NCI-H2107 treated with DMSO at 0.1 percent for 48 hours (cell line): ENCODE data around the gene KCND3.

Experiments used
- DNase-seq: peaks from one replicate; lab custom pipeline; 2025; ENCODE audit not compliant: unreplicated experiment; lab: John Stamatoyannopoulos, UW

The KCND3 gene

GRCh38 chr1:111851552-111851951 is 137.9 kb downstream of the KCND3 start:
- peak; percentile 59 for DNase-seq

DNA sequence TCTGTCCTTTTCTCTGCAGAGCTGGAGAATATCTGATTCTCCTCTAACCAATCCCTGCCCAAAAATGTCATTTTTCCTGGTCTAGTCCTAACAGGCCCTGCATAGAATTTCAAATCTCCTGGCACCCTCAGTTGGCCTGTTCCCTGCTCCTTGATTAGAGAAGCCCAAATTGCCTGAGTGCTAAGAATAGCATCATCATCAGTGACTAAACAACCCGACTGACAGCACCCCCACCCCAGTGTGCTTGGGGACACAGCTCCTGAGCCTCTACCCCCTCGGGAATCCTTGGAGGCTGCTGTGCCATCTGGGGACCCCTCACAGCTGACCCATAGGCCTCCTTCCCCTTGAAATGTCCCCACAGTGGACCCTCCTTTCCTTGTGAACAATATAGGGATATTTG is 139.4 kb downstream of the KCND3 start:
- DNase-seq = no peak

GRCh38 chr1:111848852-111849545 is 140.5 kb downstream of the KCND3 start:
- DNase-seq = peak; percentile 55

GRCh38 chr1:111847466-111847865 is 142.0 kb downstream of the KCND3 start:
- peak; percentile 27 for DNase-seq

DNA sequence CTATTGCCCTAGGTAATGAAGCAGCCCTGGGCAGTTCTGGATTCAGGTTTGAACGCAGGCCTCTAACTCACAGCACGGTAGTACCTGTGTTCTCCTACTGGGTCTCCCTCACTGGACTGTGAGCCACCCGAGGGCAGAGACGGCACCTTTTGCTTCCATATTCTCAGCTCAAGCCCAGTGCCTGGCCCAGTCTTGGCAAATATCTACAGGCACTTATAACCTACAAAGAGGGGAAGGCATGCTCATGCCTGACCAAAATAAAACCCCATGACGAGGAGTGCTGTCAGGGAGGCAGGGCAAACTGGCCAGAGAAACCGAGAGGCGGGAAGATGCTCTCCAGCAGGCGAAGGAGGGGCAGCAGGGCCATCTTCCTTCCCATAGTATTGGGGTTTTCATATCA is 142.6 kb downstream of the KCND3 start:
- no peak for DNase-seq

DNA sequence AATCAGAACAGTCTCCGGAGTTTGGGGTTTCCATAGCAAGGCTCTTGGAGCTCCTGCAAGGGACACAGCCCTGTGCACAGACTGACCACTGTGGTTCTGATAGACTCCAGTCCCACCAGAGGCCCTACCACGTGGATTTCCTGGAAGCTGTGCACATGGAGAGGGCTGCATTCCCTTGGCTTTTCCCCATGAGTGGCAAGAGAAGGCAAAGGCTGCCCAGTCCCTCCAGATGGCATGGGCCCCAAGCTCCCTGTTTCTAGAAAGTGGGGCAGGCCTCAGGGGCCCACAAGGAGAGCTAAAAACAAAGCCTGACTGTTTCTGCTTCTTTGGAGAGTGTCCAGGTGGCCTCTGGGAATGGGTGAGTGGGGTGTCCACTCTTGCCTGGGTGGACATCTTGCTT is 146.3 kb downstream of the KCND3 start:
- DNase-seq = no peak

GRCh38 chr1:111842411-111842810 is 147.1 kb downstream of the KCND3 start:
- DNase-seq = no peak

DNA sequence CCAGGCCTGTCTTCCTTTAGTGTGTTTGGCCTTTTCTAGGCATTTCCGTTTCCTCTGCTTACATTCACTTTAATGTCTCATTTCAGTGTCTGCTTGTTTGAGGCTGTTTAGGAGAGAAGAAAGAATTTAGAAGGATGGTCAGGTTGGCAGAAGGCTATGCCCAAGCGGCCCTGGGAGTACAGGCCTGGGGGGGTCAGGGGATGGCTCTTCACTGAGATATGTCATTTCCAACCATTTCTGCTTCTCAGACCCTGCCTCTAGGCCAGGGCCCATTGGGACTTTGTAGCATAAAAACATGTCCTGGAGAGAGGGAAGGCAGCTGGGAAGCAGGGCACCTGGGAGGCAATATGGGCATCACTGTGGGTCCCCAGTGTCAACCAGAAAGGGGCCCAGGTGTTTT is 147.7 kb downstream of the KCND3 start:
- no peak for DNase-seq

- DNase-seq = no peak
These were observed 148.3 kb downstream of the KCND3 start for GRCh38 chr1:111841189-111841588.

GRCh38 chr1:111837393-111837792 is 152.1 kb downstream of the KCND3 start:
- DNase-seq = no peak

DNA sequence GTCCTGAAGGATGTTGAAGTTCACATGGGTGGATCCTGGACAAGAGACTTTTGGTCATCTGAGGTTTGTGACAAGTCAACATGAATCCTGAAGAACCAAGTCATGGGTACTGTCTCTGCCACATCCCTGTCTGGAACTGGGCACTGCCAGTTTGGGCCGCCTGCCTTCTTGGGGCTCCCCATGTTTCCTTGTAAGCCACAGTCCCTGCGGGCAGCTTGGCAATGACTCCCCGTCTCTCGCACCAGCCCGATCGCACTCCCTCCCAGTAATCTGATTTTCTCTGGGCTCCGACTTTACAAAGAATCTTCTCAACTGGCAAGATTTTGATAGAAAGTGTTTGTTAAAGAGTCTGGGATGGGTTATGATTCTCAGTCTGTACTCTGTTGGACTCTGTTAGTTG is 153.4 kb downstream of the KCND3 start:
- DNase-seq = no peak

- DNase-seq = no peak
These were observed 154.0 kb downstream of the KCND3 start for GRCh38 chr1:111835514-111835913.

GRCh38 chr1:111834956-111835355 is 154.5 kb downstream of the KCND3 start:
- DNase-seq = no peak

DNA sequence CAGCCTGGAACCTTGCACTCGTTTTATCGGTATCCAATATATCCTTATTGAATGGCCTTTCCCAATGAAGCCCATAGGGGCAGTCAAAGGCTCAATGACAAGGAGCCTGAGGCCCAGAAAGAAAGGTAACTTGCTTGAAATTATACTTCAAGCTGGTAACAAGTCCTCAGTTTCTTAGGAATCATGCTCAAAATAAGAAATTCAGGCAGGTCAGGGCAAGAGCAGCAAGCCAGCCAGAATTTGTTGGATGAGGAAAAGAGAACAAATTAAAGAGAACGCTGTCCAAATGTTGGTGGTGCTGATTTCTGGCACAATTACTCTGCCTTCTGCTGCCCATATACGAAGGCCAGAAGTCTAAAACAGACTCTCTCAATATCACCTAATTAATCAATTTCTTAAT is 156.1 kb downstream of the KCND3 start:
- DNase-seq = no peak

DNA sequence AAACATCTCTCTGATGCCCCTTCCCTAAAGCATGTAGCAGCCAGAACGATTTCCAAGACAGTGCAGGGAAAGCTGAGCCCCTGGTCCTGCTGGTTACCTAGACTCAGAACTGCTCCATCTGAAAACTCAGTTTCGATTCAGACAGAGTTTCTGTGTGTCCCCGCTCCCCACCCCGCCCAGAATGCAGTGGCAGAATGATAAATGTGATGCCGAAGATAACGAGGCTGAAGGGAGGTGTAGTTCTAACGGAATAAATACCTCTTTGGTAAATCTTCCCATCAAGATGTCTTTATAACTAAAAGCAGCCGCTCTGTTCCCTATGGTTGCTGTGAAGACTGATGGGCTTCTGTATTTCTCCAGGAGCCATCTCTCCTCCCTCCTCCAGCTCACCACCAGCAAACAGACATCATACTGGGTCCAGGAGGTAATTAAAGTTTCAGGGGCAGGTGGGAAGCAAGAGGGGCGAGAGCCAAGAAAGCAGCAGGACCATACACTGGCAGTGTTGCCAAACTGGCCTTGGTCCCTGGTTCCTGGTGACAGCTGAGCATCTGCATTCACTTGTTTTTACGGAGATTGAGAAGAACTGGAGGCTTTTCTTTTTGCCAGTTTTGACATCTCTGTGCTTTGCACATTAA is 156.8 kb downstream of the KCND3 start:
- DNase-seq = no peak

DNA sequence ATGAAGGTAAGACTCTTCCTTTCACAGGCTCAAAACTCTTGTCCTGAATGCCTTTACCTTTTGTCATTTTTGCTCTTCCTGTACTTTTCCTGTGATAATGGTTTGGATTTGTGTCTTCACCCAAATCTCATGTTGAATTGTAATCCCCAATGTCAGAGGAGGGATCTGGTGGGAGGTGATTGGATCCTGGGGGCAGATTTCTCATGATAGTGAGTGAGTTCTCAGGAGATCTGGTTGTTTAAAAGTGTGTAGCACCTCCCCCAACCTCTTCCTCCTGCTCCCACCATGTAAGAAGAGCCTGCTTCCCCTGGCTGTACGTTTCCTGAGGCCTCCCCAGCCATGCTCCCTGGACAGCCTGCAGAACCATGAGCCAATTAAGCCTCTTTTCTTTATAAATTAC is 158.3 kb downstream of the KCND3 start:
- DNase-seq = no peak

DNA sequence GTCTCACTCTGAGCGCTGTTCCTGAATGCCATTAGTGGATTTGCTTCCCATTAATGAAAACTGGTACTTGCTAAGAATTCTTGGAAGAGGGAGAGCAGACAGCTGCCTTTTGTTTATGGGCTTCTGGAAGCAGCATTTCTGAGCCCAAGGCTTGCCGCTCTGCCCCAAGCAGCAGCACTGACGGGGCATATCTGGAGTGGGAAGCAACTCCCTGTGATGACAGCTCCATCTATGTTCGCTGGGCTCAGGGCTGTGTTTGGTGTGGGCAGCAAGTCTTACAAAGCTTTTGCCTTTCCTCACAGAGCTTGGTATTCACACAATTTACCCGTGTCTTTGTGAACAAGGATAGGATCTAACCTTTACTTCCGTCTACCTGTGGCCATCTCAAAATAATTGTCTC is 161.5 kb downstream of the KCND3 start:
- DNase-seq = no peak

- DNase-seq = no peak
These were observed 163.2 kb downstream of the KCND3 start for GRCh38 chr1:111826278-111826677.

DNA sequence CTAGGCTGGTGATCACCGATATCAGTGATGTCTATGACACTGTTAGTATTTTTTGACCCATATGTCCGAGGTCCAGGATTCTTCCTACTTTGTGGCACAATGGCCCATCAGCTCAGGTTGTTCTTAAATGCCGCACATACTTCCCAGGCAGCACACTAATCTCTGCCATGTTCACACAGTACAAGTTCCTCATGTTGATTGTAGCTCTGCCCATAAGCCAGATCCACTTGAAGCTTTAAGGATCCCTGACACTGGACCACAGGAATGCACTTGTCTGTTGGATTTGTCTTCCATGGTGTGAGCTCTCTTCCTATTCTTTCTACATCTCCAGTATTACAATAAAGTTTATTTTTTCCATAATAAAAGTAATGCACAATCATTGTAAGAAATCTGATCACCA is 164.3 kb downstream of the KCND3 start:
- no peak for DNase-seq

DNA sequence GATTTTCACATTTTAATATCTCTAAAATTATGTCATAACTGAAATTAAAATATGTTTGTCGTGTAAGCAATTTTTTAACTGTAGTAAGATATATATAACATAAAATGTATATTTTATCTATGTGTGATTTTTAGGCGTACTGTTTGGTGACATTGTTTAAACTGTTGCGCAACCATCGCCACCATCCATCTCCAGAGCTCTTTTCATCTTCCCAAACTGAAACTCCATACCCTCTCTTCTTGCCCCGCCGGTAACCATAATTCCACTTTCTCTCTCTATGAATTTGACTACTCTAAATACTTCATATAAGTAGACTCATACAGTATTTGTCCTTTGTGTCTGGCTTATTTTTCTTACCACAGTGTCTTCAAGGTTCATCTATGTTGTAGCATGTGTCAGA is 167.3 kb downstream of the KCND3 start:
- DNase-seq = no peak

GRCh38 chr1:111821121-111821745 is 168.2 kb downstream of the KCND3 start:
- no peak for DNase-seq

DNA sequence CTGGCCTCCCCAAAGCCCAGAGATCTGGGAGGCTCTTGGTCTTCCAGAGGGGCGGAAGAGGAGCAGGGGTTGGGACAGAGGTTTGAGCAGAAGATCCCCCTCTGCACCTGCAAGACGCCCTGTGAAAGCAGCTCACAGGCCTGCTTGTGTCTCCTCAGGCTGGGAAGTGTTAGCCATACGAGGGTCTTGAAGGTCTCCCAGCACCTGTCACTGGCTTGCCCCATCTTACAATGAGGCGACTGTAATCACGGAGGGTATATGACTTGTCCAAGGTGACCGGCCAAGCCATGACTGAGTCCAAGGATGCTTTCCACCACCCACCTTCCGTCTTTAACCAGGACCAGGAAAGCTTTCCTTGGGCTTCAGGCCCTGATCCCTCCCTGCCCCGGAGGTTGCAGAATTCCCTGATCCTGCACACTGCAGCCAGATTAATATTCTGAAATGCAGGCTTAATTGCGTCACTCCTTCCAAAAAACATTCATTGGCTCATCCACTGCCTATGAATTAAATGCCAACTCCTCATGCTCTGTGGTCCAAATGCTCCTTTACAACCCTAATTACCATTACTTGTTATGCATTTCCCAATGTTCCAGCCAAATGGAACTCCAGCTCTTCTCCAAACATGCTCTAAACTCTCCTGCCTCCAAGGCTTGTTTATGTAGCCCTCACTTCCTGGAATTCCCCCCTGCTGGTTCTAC is 169.8 kb downstream of the KCND3 start:
- no peak for DNase-seq
